NCI-H748 (cell line): ENCODE measurements around the gene TAC4.
"Not testable (repeated sequence)": the region's sequence is repeated elsewhere in the genome, so short reads cannot be mapped to it uniquely, and the experiment has no call there.

Experiments
- DNase-seq: peaks from one replicate; lab custom pipeline; 2025; ENCODE audit not compliant: unreplicated experiment; lab: John Stamatoyannopoulos, UW

TAC4 gene

DNA sequence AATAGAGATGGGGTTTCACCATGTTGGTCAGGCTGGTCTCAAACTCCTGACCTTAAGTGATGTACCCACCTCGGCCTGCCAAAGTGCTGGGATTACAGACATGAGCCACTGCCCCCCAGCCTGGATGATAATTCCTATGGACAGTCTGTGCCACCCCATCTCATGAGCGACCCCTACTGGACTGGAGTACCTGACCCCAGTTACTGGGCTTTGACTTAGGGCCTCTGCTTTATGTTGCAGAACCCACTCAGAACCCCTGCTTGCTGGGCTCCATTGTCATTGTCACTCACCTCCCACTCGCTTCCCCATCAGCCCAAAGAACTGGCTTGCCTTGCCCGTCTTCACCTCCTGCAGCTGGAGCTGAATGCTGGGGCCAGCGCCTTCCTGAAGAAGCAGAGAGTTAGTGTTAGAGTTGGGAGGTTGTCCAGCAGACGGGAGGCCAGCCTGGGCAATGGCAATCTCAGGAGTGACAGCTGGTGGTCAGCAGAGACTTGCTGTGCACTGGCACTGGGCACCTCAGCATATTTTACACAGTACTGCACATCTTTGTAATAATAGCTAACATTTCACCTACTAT lies 4.0 kb downstream of the TAC4 start:
- DNase-seq, result no peak

DNA sequence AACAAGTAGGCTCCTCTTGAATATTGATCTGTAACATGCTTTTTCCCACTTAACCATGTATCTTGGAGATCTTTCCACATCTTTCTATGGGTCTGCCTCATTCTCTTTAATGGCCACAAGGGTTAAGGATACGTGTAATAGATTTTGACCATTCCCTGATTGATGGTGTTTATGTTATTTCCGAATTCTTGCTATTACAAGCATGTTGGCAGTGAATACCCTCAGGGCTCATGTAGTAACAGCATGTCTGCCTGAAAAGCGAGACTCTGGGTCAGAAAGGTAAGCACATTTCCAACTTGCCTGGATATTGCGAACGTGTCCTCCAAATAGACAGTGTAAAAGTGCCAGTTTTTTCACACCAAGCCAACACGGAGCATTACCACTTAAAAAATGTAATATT lies 5.0 kb downstream of the TAC4 start:
- DNase-seq, result no peak

DNA sequence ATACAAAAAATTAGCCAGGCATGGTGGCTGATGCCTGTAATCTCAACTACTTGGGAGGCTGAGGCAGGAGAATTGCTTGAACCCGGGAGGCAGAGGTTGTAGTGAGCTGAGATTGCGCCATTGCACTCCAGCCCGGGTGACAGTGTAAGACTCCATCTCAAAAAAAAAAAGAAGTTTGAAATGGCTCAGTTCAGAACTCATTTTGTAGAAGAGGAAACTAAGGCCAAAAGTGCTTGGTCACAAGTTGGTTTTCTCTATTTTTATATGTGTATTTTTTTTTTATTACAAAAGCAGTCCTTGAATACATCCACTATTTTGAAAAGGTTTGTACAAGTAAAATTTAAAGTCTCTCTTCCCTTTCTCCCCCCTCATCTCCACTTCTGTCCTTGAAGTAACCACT lies 5.5 kb downstream of the TAC4 start:
- no peak for DNase-seq

DNA sequence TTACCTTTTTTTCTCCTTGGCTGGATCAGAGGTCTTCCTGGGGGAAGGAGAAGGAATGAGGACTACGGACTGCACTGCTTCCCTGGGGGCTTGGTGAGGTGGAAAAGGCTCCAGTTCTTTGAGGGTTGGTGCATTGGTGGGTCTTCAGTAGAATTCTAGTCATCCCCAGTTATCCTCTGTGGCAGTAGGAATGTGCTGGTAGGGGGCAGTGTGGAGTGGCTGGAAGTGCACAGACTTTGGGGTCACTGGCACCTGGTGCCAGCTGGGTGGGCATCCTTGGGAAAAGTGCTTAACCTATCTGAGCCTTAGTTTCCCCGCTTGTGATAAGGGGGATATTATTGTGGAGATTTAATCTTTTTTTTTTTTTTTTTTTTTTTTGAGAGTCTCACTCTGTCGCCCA lies 6.3 kb downstream of the TAC4 start:
- no peak for DNase-seq

DNA sequence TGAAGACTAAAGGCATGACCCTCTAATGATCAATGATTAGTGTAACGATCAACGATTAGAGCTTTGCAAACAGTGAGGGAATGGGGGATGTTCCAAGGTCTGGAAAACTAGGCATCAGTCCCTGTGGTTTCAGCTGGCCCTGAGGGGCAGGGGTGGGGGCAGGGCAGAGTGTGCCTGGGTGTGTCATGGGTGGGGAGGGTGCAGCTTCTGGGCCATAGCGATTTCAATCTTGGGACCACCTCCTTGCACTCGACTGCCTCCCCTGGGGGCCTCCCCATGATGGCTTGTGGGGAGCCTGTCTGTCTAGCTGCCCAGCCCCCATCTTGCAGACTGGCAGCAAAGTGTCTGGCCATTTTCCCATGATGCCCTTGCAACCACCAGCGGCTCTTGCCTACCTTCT lies 8.4 kb downstream of the TAC4 start:
- DNase-seq, result no peak

DNA sequence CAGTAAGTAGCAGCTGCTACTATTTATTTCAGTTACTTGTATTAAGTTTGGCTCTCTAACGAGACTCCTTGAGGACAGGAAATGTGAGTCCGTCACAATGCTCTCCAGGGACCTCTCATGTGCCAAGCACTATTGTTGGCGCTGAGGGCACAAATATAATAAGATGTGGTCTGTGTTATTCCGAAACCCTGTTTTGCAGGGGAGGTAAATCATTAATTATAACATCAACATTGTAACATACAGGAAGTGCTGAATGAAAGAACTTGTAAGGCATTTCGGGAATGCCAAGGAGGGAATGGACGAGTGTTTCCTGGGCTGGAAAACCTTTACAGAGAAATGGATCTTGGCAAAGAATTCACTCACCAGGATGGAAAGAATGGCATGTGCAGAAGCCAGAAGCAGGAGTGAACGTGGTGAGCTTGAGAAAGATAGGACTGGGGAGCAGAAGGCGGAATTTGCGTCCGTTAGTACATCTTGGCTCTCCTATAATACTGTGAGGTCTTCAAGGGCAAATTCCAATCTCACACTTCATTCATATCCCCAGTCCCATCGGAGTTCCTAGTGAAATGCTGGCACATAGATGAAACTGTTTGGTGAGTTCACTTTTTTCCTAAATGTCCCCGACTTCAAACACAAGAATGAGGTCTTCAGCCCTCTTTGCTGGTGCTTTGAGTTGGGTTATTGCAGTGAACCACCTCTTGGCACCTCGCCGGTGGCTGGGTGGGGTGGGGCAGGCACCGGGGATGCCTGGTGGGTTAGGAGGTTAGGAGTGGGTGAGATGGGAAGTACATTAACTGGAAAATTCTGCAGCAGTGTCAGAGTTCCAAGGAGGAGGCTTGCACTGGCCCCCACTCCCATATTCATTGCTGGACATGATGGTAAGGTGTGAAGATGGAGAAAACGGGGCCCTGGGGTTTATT lies 11.5 kb downstream of the TAC4 start:
- DNase-seq, result no peak

DNA sequence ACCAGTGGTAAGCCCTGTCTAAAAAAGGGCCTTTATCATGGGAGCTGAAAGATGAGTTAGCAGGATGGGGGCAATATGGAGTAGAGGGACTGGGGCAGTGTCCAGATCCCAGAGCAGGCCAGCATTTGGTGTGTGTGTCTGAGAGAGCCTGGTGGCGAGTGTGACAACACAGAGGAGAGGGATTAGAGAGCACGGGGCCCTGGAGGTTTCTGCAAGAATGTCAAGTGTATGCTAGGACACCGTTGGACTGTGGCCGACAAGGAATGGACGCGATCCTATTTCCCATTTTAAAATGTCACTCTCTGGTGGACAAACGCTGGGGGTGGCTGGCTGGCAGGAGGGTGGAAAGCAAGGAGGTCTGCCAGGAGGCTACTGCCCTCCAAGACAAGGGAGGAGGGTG lies 12.4 kb downstream of the TAC4 start:
- no peak for DNase-seq

DNA sequence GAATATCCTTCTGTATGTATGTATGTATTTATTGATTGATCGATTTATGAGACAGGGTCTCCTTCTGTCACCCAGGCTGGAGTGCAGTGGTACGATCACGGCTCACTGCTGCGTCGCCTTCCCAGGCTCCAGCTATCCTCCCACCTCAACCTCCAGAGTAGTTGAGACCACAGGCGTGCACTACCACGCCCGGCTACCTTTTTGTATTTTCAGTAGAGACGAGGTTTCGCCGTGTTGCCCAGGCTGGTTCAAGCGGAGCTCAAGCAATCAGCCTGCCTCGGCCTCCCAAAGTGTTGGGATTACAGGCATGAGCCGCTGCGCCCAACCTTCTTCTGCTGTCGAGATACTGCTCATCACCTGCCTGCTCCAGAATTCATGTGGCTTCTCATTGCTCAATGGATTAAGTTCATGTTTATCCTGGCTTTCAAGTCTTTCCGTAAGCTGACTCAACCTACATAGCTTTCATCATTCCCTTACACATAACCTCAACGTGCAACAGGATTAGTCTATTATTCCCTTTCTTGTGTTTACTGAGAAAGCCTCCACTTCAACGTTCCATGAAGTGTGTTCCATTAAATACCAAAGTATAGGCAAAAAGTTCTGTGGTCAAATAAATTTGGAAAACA lies 13.6 kb downstream of the TAC4 start:
- no peak for DNase-seq

DNA sequence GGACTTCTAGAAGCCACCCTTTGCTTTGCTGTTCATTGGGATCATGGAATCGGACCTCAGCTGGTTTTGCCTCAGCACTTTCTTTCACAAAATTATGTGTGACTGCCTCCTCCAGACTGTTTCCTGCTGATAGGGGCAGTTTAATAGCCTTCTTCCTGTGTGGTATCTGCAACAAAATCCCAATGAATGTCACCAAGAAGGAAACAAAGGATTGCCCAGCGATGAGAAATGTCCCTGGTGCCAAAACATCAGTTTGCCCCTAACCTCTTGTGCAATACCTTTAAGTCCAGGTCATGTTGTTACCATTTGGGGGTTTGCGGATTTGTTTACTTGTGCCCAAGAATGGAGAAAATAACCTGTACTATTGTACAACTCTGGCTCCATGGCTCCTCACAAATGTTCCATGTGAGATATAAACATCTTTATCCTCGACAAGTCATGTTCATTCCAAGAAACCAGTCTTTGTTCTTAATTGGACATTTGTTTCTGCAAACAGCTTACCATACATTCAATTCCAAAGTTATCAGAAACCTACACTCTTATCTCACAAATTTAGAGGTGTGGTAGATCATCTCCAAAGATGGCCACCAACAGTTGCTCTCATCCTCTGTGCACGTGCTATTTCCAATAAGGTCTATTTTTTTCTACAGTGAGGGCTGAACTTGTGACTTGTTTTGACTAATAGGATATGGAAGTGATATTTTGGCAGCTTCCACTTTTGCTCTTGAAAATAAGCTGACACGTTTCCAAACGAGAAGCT lies 14.8 kb downstream of the TAC4 start:
- DNase-seq, result no peak

DNA sequence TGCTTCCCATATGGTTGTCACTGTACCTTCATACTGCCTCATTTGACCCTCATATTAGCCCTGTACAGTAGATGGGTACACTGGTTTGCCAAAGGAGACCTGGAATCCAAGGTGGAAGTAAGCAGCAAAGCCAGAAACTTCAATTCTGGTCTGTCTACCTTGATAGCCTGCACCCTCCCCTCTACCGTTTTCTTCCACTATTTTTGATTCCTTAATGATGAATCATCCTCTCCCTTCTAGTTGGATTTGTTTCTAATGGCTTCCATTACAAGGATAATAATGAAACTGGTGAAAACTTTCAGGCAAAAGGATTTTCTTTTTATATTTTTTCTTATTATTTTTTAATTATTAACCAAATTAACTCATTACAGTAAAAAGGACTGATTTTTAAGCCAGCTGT lies 17.3 kb downstream of the TAC4 start:
- no peak for DNase-seq

DNA sequence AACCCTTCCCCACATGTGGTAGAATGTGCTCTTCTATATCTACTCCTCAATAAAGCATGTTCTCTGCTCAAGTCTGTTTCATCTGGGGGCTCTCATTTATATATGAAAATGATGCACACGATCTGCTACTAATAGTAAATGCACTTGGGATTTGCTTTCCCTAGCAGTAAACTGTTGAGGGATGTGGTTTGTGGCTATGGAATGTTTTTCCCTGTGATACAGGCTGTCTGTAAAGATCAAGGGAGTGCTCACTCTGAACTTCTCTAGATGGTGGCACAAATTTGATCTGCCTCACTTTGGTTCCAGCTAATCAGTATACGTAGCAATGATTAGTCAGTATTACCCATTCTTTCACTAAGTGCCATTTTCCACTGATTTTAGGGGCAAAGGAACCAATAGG lies 18.8 kb downstream of the TAC4 start:
- DNase-seq, result no peak

DNA sequence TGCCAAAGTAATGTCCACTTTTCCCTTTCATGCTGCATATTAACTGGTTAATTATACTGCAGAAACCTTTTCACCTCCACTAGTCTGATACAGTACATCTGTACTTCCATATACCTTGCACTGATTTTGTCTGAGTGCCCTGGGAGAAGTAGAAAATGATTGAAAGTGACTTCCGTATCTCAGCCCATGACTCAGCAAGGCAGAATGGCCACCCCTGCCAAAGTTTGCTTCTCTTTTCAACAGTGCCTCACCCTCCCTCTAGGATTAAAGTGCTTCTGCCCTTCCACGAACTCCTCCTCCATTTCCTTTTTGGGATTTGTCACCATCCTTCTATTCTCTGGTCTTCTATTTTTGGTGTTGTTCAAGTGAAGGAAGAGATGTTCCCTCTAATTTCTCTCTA lies 19.5 kb downstream of the TAC4 start:
- DNase-seq, result not testable (repeated sequence)

DNA sequence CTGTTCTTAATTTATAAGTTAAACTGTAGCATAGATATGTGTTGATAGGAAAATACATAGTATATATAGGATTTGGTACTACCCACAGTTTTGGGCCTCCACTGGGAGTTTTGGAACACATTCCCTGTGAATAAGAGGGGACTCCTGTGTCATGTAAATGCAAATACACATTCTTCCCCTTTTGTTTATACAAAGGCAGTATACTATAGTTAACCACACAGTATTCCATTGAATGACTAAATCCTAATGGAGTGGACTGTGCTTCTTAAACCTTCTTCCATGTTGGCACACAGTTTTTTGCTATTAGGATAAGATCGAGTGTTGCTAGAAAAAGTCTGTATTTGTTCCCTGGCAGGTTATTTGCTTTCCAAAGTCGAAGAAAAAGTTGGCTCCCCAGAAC lies 22.2 kb downstream of the TAC4 start:
- DNase-seq, result no peak

DNA sequence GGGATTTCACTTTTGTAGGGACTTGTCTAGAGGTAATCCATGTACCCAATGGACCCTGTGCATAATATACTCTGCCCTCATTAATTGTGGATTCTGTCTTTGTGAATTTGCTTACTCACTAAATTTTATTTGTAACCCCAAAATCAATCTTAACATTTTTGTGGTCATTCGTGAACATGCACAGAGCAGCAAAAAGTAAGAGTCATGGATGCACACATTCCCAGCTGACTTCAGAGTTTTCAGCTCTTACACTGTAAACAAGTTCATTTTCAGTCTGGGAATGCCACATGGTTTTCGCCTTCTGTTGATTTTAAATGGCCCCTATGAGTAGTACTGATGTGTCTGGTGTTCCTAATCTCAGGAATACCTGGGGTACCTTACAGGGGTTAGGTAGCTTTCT lies 24.3 kb downstream of the TAC4 start:
- no peak for DNase-seq

DNA sequence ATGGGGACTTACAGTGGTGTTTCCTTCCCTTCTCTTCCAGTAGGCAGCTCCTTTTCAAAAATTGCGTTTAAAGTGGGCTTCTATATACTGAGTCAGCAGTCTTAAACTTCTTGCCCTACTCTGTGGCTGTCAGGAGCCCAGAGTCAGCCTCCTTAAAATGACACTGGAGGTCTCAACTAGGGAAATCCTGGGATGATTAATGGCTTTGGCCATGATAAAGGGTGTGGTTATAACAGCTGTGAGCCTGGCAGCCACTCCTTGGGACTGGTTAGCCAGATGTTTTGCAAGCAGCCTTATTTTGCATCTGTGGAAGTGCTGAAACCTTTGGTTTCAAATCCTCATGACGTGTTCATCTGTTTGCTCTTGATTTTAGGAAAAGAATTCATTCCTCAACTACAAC lies 25.0 kb downstream of the TAC4 start:
- no peak for DNase-seq

DNA sequence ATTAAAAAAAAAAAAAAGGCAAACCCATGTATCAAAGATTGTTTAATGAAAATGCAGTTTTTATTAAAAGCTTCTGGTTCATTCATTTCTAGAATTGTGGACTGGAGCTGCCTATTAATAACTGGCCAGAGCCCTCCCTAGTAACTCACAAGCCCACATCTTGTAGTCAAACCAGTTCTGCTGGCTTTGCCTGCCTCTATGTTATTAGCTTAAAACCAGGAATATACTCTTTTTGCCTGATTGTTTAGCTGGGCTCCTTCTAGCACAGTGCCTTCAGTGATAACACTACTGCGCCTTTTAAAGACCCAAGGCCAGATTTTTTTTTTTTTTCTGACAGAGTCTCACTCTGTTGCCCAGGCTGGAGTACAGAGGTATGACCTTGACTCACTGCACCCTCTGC lies 26.0 kb downstream of the TAC4 start:
- DNase-seq, result no peak

DNA sequence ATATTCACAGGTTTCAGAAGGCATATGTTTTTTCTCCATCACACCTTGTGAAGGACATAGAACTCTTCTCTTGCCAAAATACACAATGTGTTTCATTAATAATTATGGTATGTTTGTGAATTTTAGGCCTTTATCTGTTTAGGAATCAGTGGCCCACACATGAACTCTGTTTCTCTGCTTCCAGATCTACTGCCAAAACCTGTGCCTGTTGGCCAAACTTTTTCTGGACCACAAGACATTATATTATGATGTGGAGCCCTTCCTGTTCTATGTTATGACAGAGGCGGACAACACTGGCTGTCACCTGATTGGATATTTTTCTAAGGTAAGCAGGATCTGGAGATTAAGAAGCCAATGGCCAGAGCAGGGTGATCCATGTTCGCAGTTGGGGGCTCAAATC lies 26.4 kb downstream of the TAC4 start:
- no peak for DNase-seq

DNA sequence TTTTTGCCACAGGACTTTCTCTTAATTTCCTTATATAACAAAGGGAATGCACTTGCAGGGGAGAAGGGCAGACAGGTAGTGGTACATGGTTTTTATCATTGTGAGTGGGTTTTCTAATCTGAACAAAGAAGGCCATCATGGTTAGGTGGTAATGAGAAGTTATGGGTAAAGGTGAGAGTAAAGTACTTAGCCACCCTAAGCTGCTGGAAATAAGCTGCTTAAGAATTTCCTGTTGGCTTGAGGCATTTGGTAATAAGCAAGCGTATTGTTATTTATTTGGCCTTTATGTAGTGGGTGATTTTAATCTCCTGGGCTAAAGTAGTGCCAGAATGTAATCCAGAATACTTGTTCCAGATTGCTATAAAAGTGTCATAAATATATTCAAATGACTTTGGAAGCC lies 27.1 kb downstream of the TAC4 start:
- no peak for DNase-seq

DNA sequence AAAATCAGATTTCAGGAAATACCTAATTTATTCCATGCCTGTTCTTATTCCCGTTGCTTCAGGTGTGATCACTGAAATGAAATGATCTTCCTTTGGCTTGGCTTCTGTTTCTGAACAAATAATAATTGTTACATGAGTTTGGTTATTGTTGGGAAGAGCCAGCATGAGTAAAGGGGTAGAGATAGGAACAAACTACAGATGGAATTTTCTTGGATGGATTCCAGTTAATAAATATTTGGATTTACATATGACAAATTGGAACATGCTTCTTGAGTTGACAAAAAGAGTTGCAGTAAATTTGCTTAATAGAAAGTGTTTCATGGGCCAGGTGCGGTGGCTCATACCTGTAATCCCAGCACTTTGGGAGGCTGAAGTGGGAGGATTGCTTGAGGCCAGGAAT lies 28.2 kb downstream of the TAC4 start:
- no peak for DNase-seq

DNA sequence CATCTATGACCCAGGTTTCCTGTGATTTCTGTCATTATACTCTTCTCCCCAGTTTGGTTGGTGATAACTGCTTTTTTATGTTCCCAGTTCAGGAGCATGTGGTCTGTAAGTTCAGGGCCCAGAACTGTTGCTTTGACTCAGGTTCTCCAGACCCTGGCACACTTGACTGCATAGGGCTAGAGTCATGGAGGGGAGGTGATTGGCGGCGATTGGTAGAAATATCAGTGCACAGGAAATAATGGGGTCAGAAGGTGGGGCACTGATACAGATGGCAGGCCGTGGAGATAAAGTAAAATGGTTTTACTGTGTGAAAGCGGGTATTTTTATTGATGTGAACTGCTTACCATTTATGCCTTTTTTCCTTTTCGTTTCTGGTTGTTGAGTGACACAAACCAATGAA lies 28.7 kb downstream of the TAC4 start:
- DNase-seq, result no peak

DNA sequence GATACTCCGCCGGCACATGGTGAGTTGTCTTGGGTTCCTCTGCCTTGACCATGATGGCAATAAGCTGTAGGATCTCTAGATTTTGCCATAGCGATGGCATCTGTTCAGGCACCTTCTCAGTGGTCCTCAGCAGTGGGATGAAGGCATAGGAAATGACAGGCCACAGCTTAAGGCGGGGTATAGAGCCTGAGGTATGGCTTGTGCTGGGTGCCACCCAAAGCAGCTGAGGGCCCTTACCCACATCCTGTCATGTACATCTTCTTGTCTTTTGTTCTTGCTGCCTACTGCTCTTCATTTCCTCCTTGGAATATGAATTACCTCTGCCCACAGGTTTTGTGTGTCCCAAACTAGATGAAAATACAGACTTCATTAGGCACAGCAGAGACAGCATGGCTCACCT lies 29.9 kb downstream of the TAC4 start:
- DNase-seq, result no peak
